T-cell (primary cell): Measurements from ENCODE around the gene BSND. TPM values are rescaled to one million over a fixed set of nuclear protein-coding genes. Genes with fewer than 3 reads are reported as not detected.
A peak's percentile ranks its signal among the peaks of the same experiment; 100 is the strongest.

Experiments
- ATAC-seq, 4 experiments: fragments of 200-7000 bp in 3 of 4; fragments of 150-1000 bp in 1 of 4; cut with Tn5 transposase; replicated peaks in 1 of 4; 1 replicate in 3 of 4; 2 replicates in 1 of 4; pipeline ENCODE4 v1.10.0; 2021; ENCODE audit warnings: moderate library complexity in 3 of 4, mild to moderate bottlenecking in 2 of 4, moderate number of reproducible peaks in 1 of 4
- CTCF ChIA-PET, 2 donors: fragments of 300-600 bp; sonication (Branson Sonifier 250); formaldehyde crosslinking; loops; one replicate each; lab custom pipeline; 2022; ENCODE audit warnings: antibody characterized with exemption in 2 of 2; lab: Charles Lee
- POLR2A ChIA-PET, 2 donors: fragments of 300-600 bp; sonication (Branson Sonifier 250); formaldehyde crosslinking; loops; one replicate each; lab custom pipeline; 2022; ENCODE audit warnings: antibody characterized with exemption in 2 of 2; lab: Charles Lee
- DNase-seq, 35 experiments: peaks; one replicate each; pipeline versions ENCODE4 v3.0.0 to v3.0.0-alpha.2; 2013 to 2023
- H3K27ac ChIP-seq: one replicate; pipeline ENCODE4 v1.5.1; 2013; ENCODE audit warnings: low read length
- H3K27me3 ChIP-seq, 2 experiments: replicated peaks in 1 of 2; 1 replicate in 1 of 2; 2 replicates in 1 of 2; pipeline versions ENCODE4 v1.6.1 to v1.7.0; 2013; ENCODE audit warnings: low read length in 1 of 2, mixed read lengths in 1 of 2; ENCODE audit not compliant: control insufficient read depth in 2 of 2, insufficient read depth in 2 of 2; ENCODE audit errors: extremely low read depth in 1 of 2
- H3K36me3 ChIP-seq, 2 donors: 1 replicate in 1 of 2; 2 replicates in 1 of 2; pipeline versions ENCODE4 v1.6.1 to v1.7.0; 2013; ENCODE audit warnings: low read length in 1 of 2; ENCODE audit not compliant: control insufficient read depth in 2 of 2, insufficient read depth in 1 of 2; ENCODE audit errors: extremely low read depth in 1 of 2
- H3K4me1 ChIP-seq, 2 experiments: 1 replicate in 1 of 2; 2 replicates in 1 of 2; pipeline versions ENCODE4 v1.6.1 to v1.7.0; 2013; ENCODE audit warnings: low read length in 2 of 2, mixed read lengths in 1 of 2; ENCODE audit not compliant: insufficient read depth in 2 of 2, control insufficient read depth in 1 of 2; ENCODE audit errors: extremely low read depth in 1 of 2
- H3K4me3 ChIP-seq, 2 donors: 1 replicate in 1 of 2; 2 replicates in 1 of 2; pipeline versions ENCODE4 v1.5.1 to v1.7.0; 2013; ENCODE audit warnings: mild to moderate bottlenecking in 2 of 2, low read length in 1 of 2, moderate library complexity in 1 of 2; ENCODE audit not compliant: control insufficient read depth in 1 of 2; ENCODE audit errors: extremely low read depth in 1 of 2
- H3K9me3 ChIP-seq: 2 replicates; pipeline ENCODE4 v1.7.0; 2013
- H3K27ac Mint-ChIP-seq, 2 donors: one replicate each; pipeline ENCODE4 v1.8.0; 2020 to 2021; ENCODE audit warnings: mild to moderate bottlenecking in 2 of 2, mixed read lengths in 2 of 2
- H3K27me3 Mint-ChIP-seq, 2 donors: one replicate each; pipeline ENCODE4 v1.8.0; 2021 to 2022; ENCODE audit warnings: mixed read lengths in 2 of 2
- H3K36me3 Mint-ChIP-seq: one replicate; pipeline ENCODE4 v1.8.0; 2021; ENCODE audit warnings: mixed read lengths
- H3K4me1 Mint-ChIP-seq, 3 donors: one replicate each; pipeline ENCODE4 v1.8.0; 2020 to 2022; ENCODE audit warnings: mixed read lengths in 3 of 3, mild to moderate bottlenecking in 1 of 3
- H3K4me3 Mint-ChIP-seq, 3 donors: one replicate each; pipeline ENCODE4 v1.8.0; 2020 to 2022; ENCODE audit warnings: mild to moderate bottlenecking in 3 of 3, mixed read lengths in 3 of 3, moderate library complexity in 3 of 3
- H3K9me3 Mint-ChIP-seq, 3 donors: one replicate each; pipeline ENCODE4 v1.8.0; 2020 to 2022; ENCODE audit warnings: mixed read lengths in 3 of 3
- WGBS: methylation state at CpG from one replicate; pipeline ENCODE4 v1.1.5; 2013; ENCODE audit warnings: missing lambda C conversion rate; ENCODE audit not compliant: insufficient coverage; 5-methylcytosine and 5-hydroxymethylcytosine counted together
- total RNA-seq, 35 experiments: library from RNA in 6 of 35; stranded (reverse) in 6 of 35; fragments of 120-200 nt in 1 of 35; gene quantifications; one replicate each; pipeline versions ENCODE4 v1.2.1 to v1.2.4 and lab custom pipeline; 2013 to 2026

Gene BSND
- total RNA-seq, 5 donors from 2014 or later (not counting 1 experiment from before 2014, with no cell fraction given) = not detected

- H3K27ac Mint-ChIP-seq = no peak overlapping the region
- peaks cover 29 to 44% of the 10 kb centered on the region in 2 donors for H3K27me3 Mint-ChIP-seq
- peak overlapping the region; percentile 49 to 71 (median 60) for H3K4me3 Mint-ChIP-seq
- peaks cover 7 to 67% of the 10 kb centered on the region in 2 experiments for H3K27me3 ChIP-seq
- H3K9me3 Mint-ChIP-seq = no peaks in the 10 kb centered on the region
- ATAC-seq = no peak
- H3K36me3 ChIP-seq = no peaks in the 10 kb centered on the region
- peak in 2 of 35 experiments; percentile 1 to 7 for DNase-seq
- H3K36me3 Mint-ChIP-seq = no peaks in the 10 kb centered on the region
- ChIA-PET POLR2A (no interaction called here), CTCF (interaction anchor here (0.6 to 3.0 kb wide), 9 partner anchors 12 to 1118 kb away, joined by 3 to 38 read pairs (median 4); no protein-coding TSS in a partner anchor)
- peak overlapping the region; percentile 15 to 21 for H3K4me3 ChIP-seq
- 18% methylated on average over 40 of the region's 46 CpGs for WGBS
- H3K4me1 Mint-ChIP-seq = peaks cover 24 to 26% (median 25%) of the 10 kb centered on the region in 3 donors
- no peak overlapping the region for H3K27ac ChIP-seq
- H3K9me3 ChIP-seq = no peaks in the 10 kb centered on the region
- H3K4me1 ChIP-seq = peaks cover 0 to 27% of the 10 kb centered on the region in 2 experiments
Measured at GRCh38 chr1:54996869-54997710, 1.6 kb upstream of the BSND start.

- no peak overlapping the region for H3K27ac Mint-ChIP-seq
- no peak overlapping the region for H3K27ac ChIP-seq
- WGBS = 52% methylated on average over 4 of the region's 6 CpGs
- no peak overlapping the region for H3K4me3 ChIP-seq
- no peaks in the 10 kb centered on the region for H3K9me3 Mint-ChIP-seq
- H3K36me3 ChIP-seq = no peaks in the 10 kb centered on the region
- H3K4me1 Mint-ChIP-seq = peaks cover 24 to 26% (median 25%) of the 10 kb centered on the region in 3 donors
- no peak for ATAC-seq
- ChIA-PET CTCF (interaction anchor here in 1 of 2 donors (3.0 kb wide), 1 partner anchor 53 kb away, joined by 38 read pairs; no protein-coding TSS in a partner anchor), POLR2A (no interaction called here)
- no peak for DNase-seq
- H3K4me1 ChIP-seq = peaks cover 0 to 27% of the 10 kb centered on the region in 2 experiments
- H3K9me3 ChIP-seq = no peaks in the 10 kb centered on the region
- H3K27me3 Mint-ChIP-seq = peaks cover 29 to 44% of the 10 kb centered on the region in 2 donors
- H3K36me3 Mint-ChIP-seq = no peaks in the 10 kb centered on the region
- H3K4me3 Mint-ChIP-seq = peak overlapping the region in 1 of 3 donors; percentile 71
- peaks cover 7 to 67% of the 10 kb centered on the region in 2 experiments for H3K27me3 ChIP-seq
Measured at GRCh38 chr1:54997711-54997986, 1.1 kb upstream of the BSND start.

DNA sequence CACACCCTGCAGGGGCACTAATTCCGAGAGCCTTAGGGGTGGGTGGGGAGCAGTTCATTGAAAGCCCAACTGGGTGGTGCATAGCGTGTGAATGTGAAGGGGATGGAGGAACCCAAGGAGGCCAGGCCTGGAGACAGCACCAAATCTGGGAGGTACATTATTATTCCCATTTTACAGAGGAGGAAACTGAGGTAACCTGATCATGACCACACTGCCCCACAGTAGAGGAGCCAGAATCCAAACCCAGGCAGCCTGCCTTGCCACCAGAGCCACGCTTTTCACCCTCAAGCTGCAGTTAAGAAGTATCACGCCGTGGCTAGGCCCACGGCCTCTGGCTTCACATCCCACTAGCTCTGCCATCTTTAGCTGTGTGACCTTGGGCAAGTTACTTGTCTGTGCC, 633 bp upstream of the BSND start:
- ATAC-seq = no peak
- no peaks in the 10 kb centered on the region for H3K9me3 ChIP-seq
- peaks cover 0 to 27% of the 10 kb centered on the region in 2 experiments for H3K4me1 ChIP-seq
- H3K27ac ChIP-seq = no peak overlapping the region
- H3K27ac Mint-ChIP-seq = no peak overlapping the region
- POLR2A ChIA-PET = no interaction called here
- 62% methylated on average over 2 of the region's 6 CpGs for WGBS
- H3K36me3 Mint-ChIP-seq = no peaks in the 10 kb centered on the region
- no peak overlapping the region for H3K4me3 Mint-ChIP-seq
- no peak overlapping the region for H3K4me3 ChIP-seq
- H3K27me3 Mint-ChIP-seq = peaks cover 29 to 44% of the 10 kb centered on the region in 2 donors
- no peaks in the 10 kb centered on the region for H3K36me3 ChIP-seq
- no peaks in the 10 kb centered on the region for H3K9me3 Mint-ChIP-seq
- CTCF ChIA-PET = interaction anchor here in 1 of 2 donors (1.0 kb wide), 1 partner anchor 53 kb away, joined by 3 read pairs; no protein-coding TSS in a partner anchor
- H3K4me1 Mint-ChIP-seq = peaks cover 24 to 26% (median 25%) of the 10 kb centered on the region in 3 donors
- H3K27me3 ChIP-seq = peaks cover 7 to 67% of the 10 kb centered on the region in 2 experiments
- no peak for DNase-seq

- no peak for DNase-seq
- H3K36me3 ChIP-seq = no peaks in the 10 kb centered on the region
- H3K27ac Mint-ChIP-seq = no peak overlapping the region
Measured at GRCh38 chr1:55000110-55001085, 1.7 kb downstream of the BSND start.

DNA sequence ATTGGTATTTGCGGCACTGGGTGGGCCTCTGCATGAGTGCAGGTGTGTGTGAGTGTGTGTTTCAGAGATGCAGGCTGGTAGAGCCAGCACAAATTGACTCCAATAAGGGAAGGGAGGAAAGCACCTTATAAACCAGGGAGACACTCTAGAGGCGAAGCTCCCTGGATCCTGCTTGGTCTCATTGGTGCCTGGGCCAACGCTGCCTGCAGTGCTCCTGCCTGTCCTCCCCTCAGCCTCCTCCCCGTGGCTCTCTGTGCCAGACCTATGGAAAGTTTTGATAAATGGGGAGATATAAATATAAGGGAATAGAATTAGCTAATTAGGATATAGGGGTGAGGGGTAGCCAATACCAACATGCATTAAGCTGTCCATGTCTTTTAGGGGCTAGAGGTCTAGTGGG, 2.6 kb downstream of the BSND start:
- CTCF ChIA-PET = interaction anchor here in 1 of 2 donors (1.5 kb wide), 1 partner anchor 56 kb away, joined by 4 read pairs; no protein-coding TSS in a partner anchor
- no peak for ATAC-seq
- Histone ChIP-seq H3K27me3 (peaks cover 7 to 53% of the 10 kb centered on the region in 2 experiments), H3K36me3 (no peaks in the 10 kb centered on the region), H3K9me3 (no peaks in the 10 kb centered on the region), H3K27ac (no peak overlapping the region), H3K4me3 (no peak overlapping the region), H3K4me1 (peaks cover 0 to 13% of the 10 kb centered on the region in 2 experiments)
- Mint-ChIP-seq H3K36me3 (no peaks in the 10 kb centered on the region), H3K9me3 (no peaks in the 10 kb centered on the region), H3K27ac (no peak overlapping the region), H3K27me3 (peaks cover 16 to 29% of the 10 kb centered on the region in 2 donors), H3K4me3 (no peak overlapping the region), H3K4me1 (peaks cover 10 to 11% (median 10%) of the 10 kb centered on the region in 3 donors)
- 76% methylated on average over 2 of the region's 4 CpGs for WGBS
- no peak for DNase-seq
- POLR2A ChIA-PET = no interaction called here

More at GRCh38 chr1:55000110-55001085, 1.7 kb downstream of the BSND start:
- Histone ChIP-seq H3K27me3 (peaks cover 7 to 62% of the 10 kb centered on the region in 2 experiments), H3K27ac (no peak overlapping the region), H3K4me3 (no peak overlapping the region), H3K9me3 (no peaks in the 10 kb centered on the region), H3K4me1 (peaks cover 0 to 22% of the 10 kb centered on the region in 2 experiments)
- H3K9me3 Mint-ChIP-seq = no peaks in the 10 kb centered on the region
- H3K36me3 Mint-ChIP-seq = no peaks in the 10 kb centered on the region
- POLR2A ChIA-PET = no interaction called here
- peaks cover 24 to 38% of the 10 kb centered on the region in 2 donors for H3K27me3 Mint-ChIP-seq
- no peak overlapping the region for H3K4me3 Mint-ChIP-seq
- peaks cover 19 to 20% (median 19%) of the 10 kb centered on the region in 3 donors for H3K4me1 Mint-ChIP-seq
- no peak for ATAC-seq
- WGBS = 100% methylated on average over 1 of the region's 8 CpGs
- CTCF ChIA-PET = no interaction called here

- POLR2A ChIA-PET = no interaction called here
- no peak for ATAC-seq
- Histone ChIP-seq H3K36me3 (no peaks in the 10 kb centered on the region), H3K27me3 (peaks cover 7 to 39% of the 10 kb centered on the region in 2 experiments), H3K27ac (no peak overlapping the region), H3K4me1 (no peaks in the 10 kb centered on the region), H3K9me3 (no peaks in the 10 kb centered on the region), H3K4me3 (no peak overlapping the region)
- Mint-ChIP-seq H3K4me3 (no peak overlapping the region), H3K27ac (no peak overlapping the region), H3K4me1 (no peaks in the 10 kb centered on the region), H3K36me3 (no peaks in the 10 kb centered on the region), H3K9me3 (no peaks in the 10 kb centered on the region), H3K27me3 (peaks cover 7 to 16% of the 10 kb centered on the region in 2 donors)
- WGBS = no CpG with 5 or more reads among the region's 2 CpGs
- no peak for DNase-seq
- CTCF ChIA-PET = interaction anchor here (1.0 to 1.5 kb wide), 2 partner anchors 58 kb away, joined by 4 read pairs; no protein-coding TSS in a partner anchor
Measured at GRCh38 chr1:55002686-55003085, 4.0 kb downstream of the BSND start.
